ENCODE measurements around the gene AZI2.

GRCh38 chr3:28295898-28296490 is 52.6 kb downstream of the AZI2 start:
- TF ChIP-seq SUZ12 (IDR thresholded peaks at IDR 0.05; ENCODE audit: extremely low read depth, insufficient read depth, insufficient read length): no peak
- no peak for TF ChIP-seq YY1 (IDR thresholded peaks at IDR 0.05; ENCODE audit: insufficient read depth, insufficient read length)
- TF ChIP-seq ZNF274 (IDR thresholded peaks at IDR 0.05; ENCODE audit: low read depth, low read length): no peak

Data from NT2/D1 (cell line).